ENCODE results near the gene ATP13A3. TPM values are rescaled to one million over a fixed set of nuclear protein-coding genes. Genes with fewer than 3 reads are reported as not detected.

The ATP13A3 gene
- total and polyA plus RNA-seq, 4 donors: 38.2 to 149 (median 97.2) TPM

- Histone ChIP-seq H3K27ac (ENCODE audit: low read depth, low read length) (no peak overlapping the region), H3K9me3 (ENCODE audit: control insufficient read depth, insufficient read depth, low read length) (no peaks in the 10 kb centered on the region), H3K4me1 (ENCODE audit: control insufficient read depth, insufficient read depth, low read length) (peaks cover 10% of the 10 kb centered on the region), H3K36me3 (ENCODE audit: control insufficient read depth, insufficient read depth, low read length) (no peaks in the 10 kb centered on the region), H3K4me3 (ENCODE audit: low read depth, low read length) (no peak overlapping the region), H3K27me3 (ENCODE audit: control insufficient read depth, insufficient read depth, low read length) (peaks cover 2% of the 10 kb centered on the region)
- 93% methylated on average over 18 of the region's 18 CpGs for WGBS (ENCODE audit: insufficient coverage)
- DNase-seq (ENCODE audit: low read depth in 4 of 6, low spot score in 6 of 6): no peak
These were observed 126.2 kb downstream of the ATP13A3 start for GRCh38 chr3:194360568-194360967.

GRCh38 chr3:194357681-194358080 lies 129.1 kb downstream of the ATP13A3 start:
- Histone ChIP-seq H3K27me3 (ENCODE audit: control insufficient read depth, insufficient read depth, low read length) (peaks cover 2% of the 10 kb centered on the region), H3K9me3 (ENCODE audit: control insufficient read depth, insufficient read depth, low read length) (no peaks in the 10 kb centered on the region), H3K27ac (ENCODE audit: low read depth, low read length) (no peak overlapping the region), H3K4me1 (ENCODE audit: control insufficient read depth, insufficient read depth, low read length) (no peaks in the 10 kb centered on the region), H3K36me3 (ENCODE audit: control insufficient read depth, insufficient read depth, low read length) (no peaks in the 10 kb centered on the region), H3K4me3 (ENCODE audit: low read depth, low read length) (no peak overlapping the region)
- 78% methylated on average over 5 of the region's 11 CpGs for WGBS (ENCODE audit: insufficient coverage)
- no peak for DNase-seq (ENCODE audit: low read depth in 4 of 6, low spot score in 6 of 6)

GRCh38 chr3:194355379-194355778 lies 131.4 kb downstream of the ATP13A3 start:
- Histone ChIP-seq H3K36me3 (ENCODE audit: control insufficient read depth, insufficient read depth, low read length) (no peaks in the 10 kb centered on the region), H3K4me1 (ENCODE audit: control insufficient read depth, insufficient read depth, low read length) (peaks cover 3% of the 10 kb centered on the region), H3K27ac (ENCODE audit: low read depth, low read length) (no peak overlapping the region), H3K27me3 (ENCODE audit: control insufficient read depth, insufficient read depth, low read length) (peaks cover 2% of the 10 kb centered on the region), H3K9me3 (ENCODE audit: control insufficient read depth, insufficient read depth, low read length) (no peaks in the 10 kb centered on the region), H3K4me3 (ENCODE audit: low read depth, low read length) (no peak overlapping the region)
- WGBS (ENCODE audit: insufficient coverage): 47% methylated on average over 2 of the region's 7 CpGs
- DNase-seq (ENCODE audit: low read depth in 4 of 6, low spot score in 6 of 6): no peak

GRCh38 chr3:194354315-194354714 lies 132.5 kb downstream of the ATP13A3 start:
- WGBS (ENCODE audit: insufficient coverage): 91% methylated on average over 2 of the region's 2 CpGs
- Histone ChIP-seq H3K36me3 (ENCODE audit: control insufficient read depth, insufficient read depth, low read length) (no peaks in the 10 kb centered on the region), H3K9me3 (ENCODE audit: control insufficient read depth, insufficient read depth, low read length) (no peaks in the 10 kb centered on the region), H3K27ac (ENCODE audit: low read depth, low read length) (no peak overlapping the region), H3K4me1 (ENCODE audit: control insufficient read depth, insufficient read depth, low read length) (peaks cover 3% of the 10 kb centered on the region), H3K4me3 (ENCODE audit: low read depth, low read length) (no peak overlapping the region), H3K27me3 (ENCODE audit: control insufficient read depth, insufficient read depth, low read length) (peaks cover 2% of the 10 kb centered on the region)
- no peak for DNase-seq (ENCODE audit: low read depth in 4 of 6, low spot score in 6 of 6)

Small RNAs within 50 kb of the gene (small RNA-seq; reads per million reads assigned to genes)
- gene AC108676.2 (ENCODE audit: low replicate concordance) (not detected), gene RNU6-1101P (ENCODE audit: low replicate concordance) (not detected)

Other genes starting within 250 kb of the ATP13A3 start
- not detected for gene CPN2, start 135.7 kb downstream of the ATP13A3 start, total RNA-seq
- not detected for gene CPN2, start 135.7 kb downstream of the ATP13A3 start, polyA plus RNA-seq (ENCODE audit: insufficient read length in 2 of 2)
- gene LRRC15, start 117.3 kb downstream of the ATP13A3 start, total RNA-seq: under 1 TPM; 0.06 to 0.10 TPM
- gene LRRC15, start 117.3 kb downstream of the ATP13A3 start, polyA plus RNA-seq (ENCODE audit: insufficient read length in 2 of 2): under 1 TPM; 0.12 to 0.14 TPM
- gene GP5, start 87.7 kb downstream of the ATP13A3 start, total RNA-seq: under 1 TPM; 0.33 to 0.69 TPM
- under 1 TPM; 0.25 to 0.29 TPM for gene GP5, start 87.7 kb downstream of the ATP13A3 start, polyA plus RNA-seq (ENCODE audit: insufficient read length in 2 of 2)
- 10 to 100 TPM; 13.8 TPM for gene TMEM44, start 146.4 kb upstream of the ATP13A3 start, total RNA-seq
- 10 to 100 TPM; 25.6 to 33.5 TPM for gene TMEM44, start 146.4 kb upstream of the ATP13A3 start, polyA plus RNA-seq (ENCODE audit: insufficient read length in 2 of 2)
- gene LSG1, start 185.2 kb upstream of the ATP13A3 start, total RNA-seq: 10 to 100 TPM; 36.5 to 38.6 TPM
- 10 to 100 TPM; 33.2 to 35.7 TPM for gene LSG1, start 185.2 kb upstream of the ATP13A3 start, polyA plus RNA-seq (ENCODE audit: insufficient read length in 2 of 2)
- gene FAM43A, start 198.9 kb upstream of the ATP13A3 start, total RNA-seq: 10 to 100 TPM in 1 of 2 donors, 1 to 10 TPM in 1; 9.7 to 51.7 TPM
- gene FAM43A, start 198.9 kb upstream of the ATP13A3 start, polyA plus RNA-seq (ENCODE audit: insufficient read length in 2 of 2): 10 to 100 TPM; 15.5 to 25.6 TPM